Hepatocyte (in vitro differentiated cells): ENCODE results near the gene USP32.

Experiments used
- EZH2 ChIP-seq: fragments of 200-600 bp; sonication (generic); IDR thresholded peaks from 2 replicates; pipeline ENCODE4 v1.6.1; 2016; ENCODE audit warnings: antibody characterized with exemption, mild to moderate bottlenecking, borderline replicate concordance
- EZH2phosphoT487 ChIP-seq: fragments of 200-600 bp; sonication (generic); IDR thresholded peaks from one replicate; pipeline ENCODE4 v1.6.1; 2018; ENCODE audit warnings: antibody characterized with exemption, mild to moderate bottlenecking, low read depth, moderate library complexity; ENCODE audit not compliant: unreplicated experiment, severe bottlenecking
- TF ChIP-seq, protein P1 (sequence below): fragments of 200-600 bp; sonication (generic); IDR thresholded peaks from 2 replicates; pipeline ENCODE4 v1.5.1; 2016; ENCODE audit warnings: antibody characterized with exemption, mild to moderate bottlenecking; ENCODE audit not compliant: poor library complexity

DNA sequence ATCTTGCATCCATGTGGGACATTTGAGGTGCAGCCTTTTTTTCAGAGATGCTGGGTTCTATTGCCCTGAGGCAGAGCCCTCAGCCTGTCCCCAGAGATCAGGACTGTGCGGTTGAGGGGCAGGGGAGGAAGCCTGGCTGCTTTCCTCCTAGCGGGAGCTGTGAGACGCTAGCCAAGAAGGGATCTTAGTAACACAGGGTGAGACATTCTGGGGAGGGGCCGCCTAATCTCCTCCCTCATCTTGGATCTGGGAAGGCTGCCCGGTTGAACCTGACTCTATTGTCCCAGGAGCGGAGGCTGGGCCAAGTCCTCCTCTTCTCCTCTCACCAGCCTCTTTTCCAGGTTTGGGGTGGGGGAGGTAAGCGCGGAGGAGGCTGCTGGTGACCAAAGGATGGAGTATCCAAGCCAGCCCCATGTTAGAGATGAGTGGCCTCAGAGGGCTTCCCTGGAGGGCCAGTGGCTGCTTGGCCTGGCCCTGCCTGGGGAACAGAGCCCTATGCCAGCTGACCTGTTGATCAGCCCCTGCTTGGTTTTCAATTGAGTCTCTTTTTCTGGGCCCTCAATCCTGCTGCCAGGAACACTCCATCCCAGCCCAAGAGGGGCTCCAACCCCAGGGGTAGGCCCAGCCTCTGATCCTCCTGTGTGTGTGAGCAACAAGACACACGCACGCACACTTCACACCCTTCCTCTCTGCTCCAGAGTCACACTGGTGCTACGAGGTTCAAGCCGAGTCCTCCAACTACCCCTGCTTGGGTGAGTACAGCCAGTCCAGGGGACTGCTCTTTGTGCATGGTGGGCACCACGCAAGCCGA is 237.1 kb downstream of the USP32 start:
- TF ChIP-seq, protein P1, sequence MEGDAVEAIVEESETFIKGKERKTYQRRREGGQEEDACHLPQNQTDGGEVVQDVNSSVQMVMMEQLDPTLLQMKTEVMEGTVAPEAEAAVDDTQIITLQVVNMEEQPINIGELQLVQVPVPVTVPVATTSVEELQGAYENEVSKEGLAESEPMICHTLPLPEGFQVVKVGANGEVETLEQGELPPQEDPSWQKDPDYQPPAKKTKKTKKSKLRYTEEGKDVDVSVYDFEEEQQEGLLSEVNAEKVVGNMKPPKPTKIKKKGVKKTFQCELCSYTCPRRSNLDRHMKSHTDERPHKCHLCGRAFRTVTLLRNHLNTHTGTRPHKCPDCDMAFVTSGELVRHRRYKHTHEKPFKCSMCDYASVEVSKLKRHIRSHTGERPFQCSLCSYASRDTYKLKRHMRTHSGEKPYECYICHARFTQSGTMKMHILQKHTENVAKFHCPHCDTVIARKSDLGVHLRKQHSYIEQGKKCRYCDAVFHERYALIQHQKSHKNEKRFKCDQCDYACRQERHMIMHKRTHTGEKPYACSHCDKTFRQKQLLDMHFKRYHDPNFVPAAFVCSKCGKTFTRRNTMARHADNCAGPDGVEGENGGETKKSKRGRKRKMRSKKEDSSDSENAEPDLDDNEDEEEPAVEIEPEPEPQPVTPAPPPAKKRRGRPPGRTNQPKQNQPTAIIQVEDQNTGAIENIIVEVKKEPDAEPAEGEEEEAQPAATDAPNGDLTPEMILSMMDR = no peak
- TF ChIP-seq EZH2phosphoT487 (no peak), EZH2 (no peak)
